Kidney epithelial cell (primary cell): ENCODE data around the gene RPS28. TPM values are rescaled to one million over a fixed set of nuclear protein-coding genes. Genes with fewer than 3 reads are reported as not detected.

Source experiments
- DNase-seq: peaks from one replicate; pipeline ENCODE4 v3.0.0-alpha.2; 2010; ENCODE audit warnings: low read depth
- H3K27me3 ChIP-seq: 2 replicates; pipeline ENCODE4 v1.6.0; 2011; ENCODE audit warnings: low read length; ENCODE audit not compliant: control insufficient read depth, insufficient read depth
- H3K36me3 ChIP-seq: 2 replicates; pipeline ENCODE4 v1.5.1; 2011; ENCODE audit warnings: low read length; ENCODE audit not compliant: control insufficient read depth, insufficient read depth
- H3K4me3 ChIP-seq: 2 replicates; pipeline ENCODE4 v1.5.1; 2011; ENCODE audit warnings: low read depth, mild to moderate bottlenecking, control low read depth, low read length
- CTCF ChIP-seq: IDR thresholded peaks from 2 replicates; pipeline ENCODE4 v1.5.1; 2011; ENCODE audit warnings: mild to moderate bottlenecking, moderate library complexity, low read length, control low read depth, inconsistent platforms; ENCODE audit not compliant: insufficient read depth, poor library complexity, severe bottlenecking
- total RNA-seq: library from RNA; depleted of rRNA; stranded (reverse); fragments of >200 nt; gene quantifications from 2 replicates; pipeline ENCODE4 v1.2.3, GENCODE V29; 2015

The RPS28 gene
- total RNA-seq, 1 donor from 2014 or later = 298 TPM

GRCh38 chr19:8305798-8306197, 15.5 kb upstream of the RPS28 start:
- no peak overlapping the region for H3K4me3 ChIP-seq
- no peaks in the 10 kb centered on the region for H3K27me3 ChIP-seq
- DNase-seq = no peak
- no peak for TF ChIP-seq CTCF
- H3K36me3 ChIP-seq = peaks cover 1% of the 10 kb centered on the region

GRCh38 chr19:8306235-8307054, 14.9 kb upstream of the RPS28 start:
- Histone ChIP-seq H3K36me3 (peaks cover 1% of the 10 kb centered on the region), H3K4me3 (no peak overlapping the region), H3K27me3 (no peaks in the 10 kb centered on the region)
- DNase-seq = no peak
- no peak for TF ChIP-seq CTCF

- no peak for TF ChIP-seq CTCF
- no peaks in the 10 kb centered on the region for H3K36me3 ChIP-seq
- no peaks in the 10 kb centered on the region for H3K27me3 ChIP-seq
- DNase-seq = no peak
- peak overlapping the region; percentile 50 for H3K4me3 ChIP-seq
Observed at GRCh38 chr19:8307400-8307964, 13.8 kb upstream of the RPS28 start.

GRCh38 chr19:8307965-8308866, 13.1 kb upstream of the RPS28 start, which contains the start of gene CD320:
TSS of gene CD320 (minus strand) at chr19:8308358. CDS start at chr19:8308290, 68 bp downstream.
- TF ChIP-seq CTCF = no peak
- H3K36me3 ChIP-seq = no peaks in the 10 kb centered on the region
- peak within 1 kb of the TSS; percentile 50 for H3K4me3 ChIP-seq
- H3K27me3 ChIP-seq = no peaks in the 10 kb centered on the region
- no peak for DNase-seq

- no peak for TF ChIP-seq CTCF
- H3K4me3 ChIP-seq = peak overlapping the region; percentile 50
- no peaks in the 10 kb centered on the region for H3K36me3 ChIP-seq
- no peaks in the 10 kb centered on the region for H3K27me3 ChIP-seq
- no peak for DNase-seq
Observed at GRCh38 chr19:8308891-8309291, 12.4 kb upstream of the RPS28 start.
